IMR-90 (cell line): ENCODE results near the gene CSNK1G2. TPM values are rescaled to one million over a fixed set of nuclear protein-coding genes. Genes with fewer than 3 reads are reported as not detected.

Source experiments
- ATAC-seq: fragments of 200-7000 bp; cut with Tn5 transposase; 2 replicates; pipeline ENCODE4 v1.9.1; 2020; ENCODE audit warnings: low read depth, mild to moderate bottlenecking, moderate library complexity
- BruUV-seq: library from RNA; stranded (reverse); fragments of 400-500 nt; replicated peaks from 2 replicates; lab custom pipeline; 2021; lab: Mats Ljungman, UMichigan
- CTCF ChIA-PET: fragments of 300-600 bp; formaldehyde crosslinking; extraction: SDS; loops from one replicate; lab custom pipeline; 2021; ENCODE audit warnings: antibody characterized with exemption; lab: Yijun Ruan, JAX
- POLR2A ChIA-PET: fragments of 300-600 bp; sonication (Branson Sonifier 250); formaldehyde crosslinking; loops from one replicate; lab custom pipeline; 2022; ENCODE audit warnings: antibody characterized with exemption; ENCODE audit not compliant: unreplicated experiment; lab: Charles Lee
- DNase-seq: peaks from one replicate; pipeline ENCODE4 v3.0.0; 2013
- H2AFZ ChIP-seq: replicated peaks from 2 replicates; pipeline ENCODE3; 2013; ENCODE audit warnings: low read length, mild to moderate bottlenecking; ENCODE audit not compliant: poor library complexity
- H2AK5ac ChIP-seq: 2 replicates; pipeline ENCODE4 v1.6.1; 2013; ENCODE audit warnings: low read depth, low read length, inconsistent platforms
- H2AK9ac ChIP-seq: replicated peaks from 2 replicates; pipeline ENCODE3; 2013; ENCODE audit warnings: mild to moderate bottlenecking, low read depth, low read length, moderate library complexity; ENCODE audit not compliant: poor library complexity
- H2BK120ac ChIP-seq: 2 replicates; pipeline ENCODE4 v1.6.1; 2013; ENCODE audit warnings: low read depth, low read length, inconsistent platforms
- H2BK15ac ChIP-seq: 3 replicates; pipeline ENCODE4 v1.6.1; 2013; ENCODE audit warnings: low read depth, low read length, inconsistent platforms
- H2BK20ac ChIP-seq: 2 replicates; pipeline ENCODE4 v1.6.1; 2013; ENCODE audit warnings: low read depth, mild to moderate bottlenecking, inconsistent platforms, low read length, moderate library complexity
- H2BK5ac ChIP-seq: 2 replicates; pipeline ENCODE4 v1.6.1; 2013; ENCODE audit warnings: mild to moderate bottlenecking, low read depth, low read length, inconsistent platforms; ENCODE audit not compliant: poor library complexity, severe bottlenecking
- H3K14ac ChIP-seq: replicated peaks from 2 replicates; pipeline ENCODE4 v1.6.1; 2013; ENCODE audit warnings: low read depth, low read length, inconsistent platforms
- H3K18ac ChIP-seq: 2 replicates; pipeline ENCODE4 v1.6.1; 2013; ENCODE audit warnings: low read depth, low read length, control low read depth
- H3K23ac ChIP-seq: 2 replicates; pipeline ENCODE4 v1.6.1; 2013; ENCODE audit warnings: low read depth, low read length, inconsistent platforms
- H3K27ac ChIP-seq: 2 replicates; pipeline ENCODE4 v1.5.1; 2013; ENCODE audit warnings: mild to moderate bottlenecking, control low read depth, low read length; ENCODE audit not compliant: insufficient read depth
- H3K27me3 ChIP-seq: 2 replicates; pipeline ENCODE4 v1.6.1; 2013; ENCODE audit warnings: low read length; ENCODE audit not compliant: control insufficient read depth, insufficient read depth
- H3K36me3 ChIP-seq: 2 replicates; pipeline ENCODE4 v1.6.1; 2013; ENCODE audit warnings: low read length, mixed read lengths; ENCODE audit not compliant: control insufficient read depth, insufficient read depth
- H3K4ac ChIP-seq: 2 replicates; pipeline ENCODE4 v1.6.1; 2013; ENCODE audit warnings: low read depth, low read length, inconsistent platforms
- H3K4me1 ChIP-seq: 2 replicates; pipeline ENCODE4 v1.6.1; 2013; ENCODE audit warnings: low read length, mixed read lengths; ENCODE audit not compliant: control insufficient read depth, insufficient read depth
- H3K4me2 ChIP-seq: 2 replicates; pipeline ENCODE4 v1.6.1; 2013; ENCODE audit warnings: low read depth, mild to moderate bottlenecking, control low read depth, low read length, moderate library complexity
- H3K4me3 ChIP-seq: 2 replicates; pipeline ENCODE4 v1.5.1; 2013; ENCODE audit warnings: low read depth, mild to moderate bottlenecking, control low read depth, low read length, moderate library complexity; ENCODE audit not compliant: insufficient read depth
- H3K56ac ChIP-seq: 2 replicates; pipeline ENCODE4 v1.6.1; 2013; ENCODE audit warnings: low read length, inconsistent platforms; ENCODE audit not compliant: insufficient read depth; ENCODE audit errors: extremely low read depth
- H3K79me1 ChIP-seq, 2 experiments: 2 replicates each; pipeline ENCODE4 v1.6.1; 2013; ENCODE audit warnings: low read length in 2 of 2, inconsistent platforms in 1 of 2, low read depth in 1 of 2
- H3K9ac ChIP-seq: 2 replicates; pipeline ENCODE4 v1.6.1; 2013; ENCODE audit warnings: low read depth, low read length, control low read depth
- H3K9me1 ChIP-seq: 2 replicates; pipeline ENCODE4 v1.6.1; 2013; ENCODE audit warnings: low read length, inconsistent platforms; ENCODE audit not compliant: insufficient read depth
- H3K9me3 ChIP-seq: 2 replicates; pipeline ENCODE4 v1.6.1; 2013; ENCODE audit warnings: low read length; ENCODE audit not compliant: control insufficient read depth, insufficient read depth
- H4K20me1 ChIP-seq: 2 replicates; pipeline ENCODE4 v1.6.1; 2013; ENCODE audit warnings: low read length, inconsistent platforms; ENCODE audit not compliant: insufficient read depth
- H4K5ac ChIP-seq: 2 replicates; pipeline ENCODE4 v1.6.1; 2013; ENCODE audit warnings: mild to moderate bottlenecking, low read depth, low read length, control low read depth
- H4K8ac ChIP-seq, 2 experiments: 2 replicates each; pipeline ENCODE4 v1.6.1; 2013; ENCODE audit warnings: low read depth in 2 of 2, low read length in 2 of 2, control low read depth in 1 of 2, inconsistent platforms in 1 of 2
- H4K91ac ChIP-seq: 2 replicates; pipeline ENCODE4 v1.6.1; 2013; ENCODE audit warnings: low read depth, low read length, inconsistent platforms; ENCODE audit not compliant: insufficient read depth
- MXI1 ChIP-seq: IDR thresholded peaks from 2 replicates; pipeline ENCODE4 v1.6.1; 2012; ENCODE audit warnings: low read depth, mild to moderate bottlenecking, low read length, moderate library complexity, borderline replicate concordance
- NFE2L2 ChIP-seq: fragments of 150-350 bp; IDR thresholded peaks from 2 replicates; pipeline ENCODE4 v1.6.1; 2016; ENCODE audit warnings: low read depth, mild to moderate bottlenecking, low read length
- SMC3 ChIP-seq: fragments of 150-350 bp; IDR thresholded peaks from 2 replicates; pipeline ENCODE4 v1.6.1; 2016; ENCODE audit warnings: low read depth, mild to moderate bottlenecking, antibody characterized with exemption, low read length, moderate library complexity
- WGBS, 2 experiments: methylation state at CpG; one replicate each; pipeline versions ENCODE4 v1.1.5 to v1.1.7; 2013; ENCODE audit warnings: missing lambda C conversion rate in 2 of 2; ENCODE audit not compliant: insufficient read length in 1 of 2; ENCODE audit errors: extremely low coverage in 2 of 2; 5-methylcytosine and 5-hydroxymethylcytosine counted together
- dilution Hi-C: fragments of 300-500 bp; cut with HindIII; formaldehyde crosslinking; loops from one replicate; pipeline ENCODE4 v1.14.3; 2018; ENCODE audit warnings: low sequenced_read_pairs; ENCODE audit not compliant: unreplicated experiment
- in situ Hi-C: fragments of 300-500 bp; cut with MboI; formaldehyde crosslinking; loops from 3 replicates; pipeline ENCODE4 v1.14.3; 2019; ENCODE audit warnings: low sequenced_read_pairs, inconsistent platforms, mixed read lengths
- intact Hi-C: fragments of 100-400 bp; cut with micrococcal nuclease; formaldehyde crosslinking; loops from 2 replicates; pipeline ENCODE4 v1.10.0; 2022
- polyA plus RNA-seq, 3 experiments: library from polyadenylated mRNA; depleted of rRNA; stranded (reverse); fragments of >200 nt; gene quantifications; 2 replicates each; pipeline ENCODE4 v1.2.3, GENCODE V29; 2012; ENCODE audit warnings: low replicate concordance in 1 of 3
- total RNA-seq: library from RNA; depleted of rRNA; stranded (reverse); fragments of >200 nt; gene quantifications from 2 replicates; pipeline ENCODE4 v1.2.3, GENCODE V29; 2012
- TF ChIP-seq, protein P1 (sequence below): fragments of 150-350 bp; IDR thresholded peaks from 2 replicates; pipeline ENCODE4 v1.6.1; 2016; ENCODE audit warnings: low read depth, mild to moderate bottlenecking, low read length, moderate library complexity, borderline replicate concordance

CSNK1G2 gene
- total and polyA plus RNA-seq, 2 of the 4 experiments (the other 2 are of a cell fraction) = 38.0 to 96.3 TPM

DNA sequence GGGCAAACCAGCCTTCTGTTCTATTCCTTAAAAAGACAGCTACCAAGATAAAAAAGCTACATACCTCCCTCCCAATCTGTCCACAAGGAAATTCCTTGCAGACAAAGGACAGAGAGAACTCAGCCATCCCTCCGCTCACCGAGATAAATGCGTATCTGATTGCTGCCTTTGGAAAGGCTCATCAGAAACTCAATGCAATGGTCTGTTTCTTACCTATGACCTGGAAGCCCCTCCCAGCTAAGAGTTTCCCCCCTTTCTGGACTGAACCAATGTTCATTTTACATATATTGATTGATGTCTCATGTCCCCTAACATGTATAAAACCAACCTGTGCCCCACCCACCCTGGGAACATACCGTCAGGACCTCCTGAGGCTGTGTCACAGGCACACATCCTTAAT lies 62.9 kb downstream of the CSNK1G2 start (continued):
- TF ChIP-seq MXI1 = no peak
- TF ChIP-seq, protein P1, sequence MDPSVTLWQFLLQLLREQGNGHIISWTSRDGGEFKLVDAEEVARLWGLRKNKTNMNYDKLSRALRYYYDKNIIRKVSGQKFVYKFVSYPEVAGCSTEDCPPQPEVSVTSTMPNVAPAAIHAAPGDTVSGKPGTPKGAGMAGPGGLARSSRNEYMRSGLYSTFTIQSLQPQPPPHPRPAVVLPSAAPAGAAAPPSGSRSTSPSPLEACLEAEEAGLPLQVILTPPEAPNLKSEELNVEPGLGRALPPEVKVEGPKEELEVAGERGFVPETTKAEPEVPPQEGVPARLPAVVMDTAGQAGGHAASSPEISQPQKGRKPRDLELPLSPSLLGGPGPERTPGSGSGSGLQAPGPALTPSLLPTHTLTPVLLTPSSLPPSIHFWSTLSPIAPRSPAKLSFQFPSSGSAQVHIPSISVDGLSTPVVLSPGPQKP = no peak
- no peak for TF ChIP-seq SMC3

DNA sequence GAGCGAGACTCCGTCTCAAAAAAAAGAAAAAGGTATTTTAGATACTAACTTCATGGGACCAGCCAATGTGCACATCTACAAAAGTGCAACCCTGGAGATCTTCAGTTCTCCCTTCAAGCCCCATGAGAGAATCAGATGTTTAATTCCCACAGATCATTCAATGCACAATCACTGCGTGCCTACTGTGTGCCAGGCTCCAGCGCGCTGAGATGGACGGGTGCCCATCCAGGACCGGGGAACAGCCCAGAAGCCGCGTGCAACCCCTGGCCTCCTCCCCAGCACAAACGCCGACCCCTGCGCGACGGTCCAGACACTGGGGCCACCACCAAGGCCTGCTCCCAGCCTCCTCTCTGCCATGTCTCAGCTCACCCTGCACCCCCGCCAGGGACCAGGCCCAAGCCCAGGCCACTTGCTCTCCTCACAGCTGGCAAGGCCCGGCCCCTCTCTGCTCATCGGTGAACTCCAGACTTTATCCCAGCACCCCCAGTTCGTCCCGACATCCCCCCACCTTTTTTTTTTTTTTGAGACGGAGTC lies 69.2 kb downstream of the CSNK1G2 start:
- in situ Hi-C loops (no loop called here), dilution Hi-C loops (no loop called here), intact Hi-C loops (no loop called here)
- Histone ChIP-seq H2BK5ac (no peak overlapping the region), H4K5ac (no peak overlapping the region), H3K79me1 (peaks cover 13 to 74% of the 10 kb centered on the region in 2 experiments; a peak in 3 of 4 replicates), H2AK9ac (no peak overlapping the region), H3K27ac (no peak overlapping the region), H2BK120ac (no peak overlapping the region), H4K20me1 (peaks cover 25% of the 10 kb centered on the region), H2AFZ (no peak overlapping the region), H2BK15ac (no peak overlapping the region), H3K4me1 (peaks cover 10% of the 10 kb centered on the region), H3K36me3 (peaks cover 7% of the 10 kb centered on the region), H3K4me2 (no peak overlapping the region), H3K27me3 (no peaks in the 10 kb centered on the region), H4K8ac (no peak overlapping the region), H3K9me3 (no peaks in the 10 kb centered on the region), H2BK20ac (no peak overlapping the region), H3K56ac (no peak overlapping the region), H3K14ac (no peak overlapping the region), H3K18ac (no peak overlapping the region), H3K23ac (no peak overlapping the region), H3K4ac (no peak overlapping the region), H4K91ac (no peak overlapping the region), H3K9ac (no peak overlapping the region), H2AK5ac (no peak overlapping the region), H3K9me1 (no peaks in the 10 kb centered on the region), H3K4me3 (no peak overlapping the region)
- DNase-seq (no peak), ATAC-seq (no peak)
- CTCF ChIA-PET = no interaction called here
- POLR2A ChIA-PET = no interaction called here
- TF ChIP-seq NFE2L2 = no peak
- WGBS, 2 experiments = 97% methylated on average over 15 of the region's 20 CpGs; no CpG with 5 or more reads in 1 of the 2 experiments
- no TSS peak for BruUV-seq
